CD4-positive, alpha-beta T cell (primary cell): Measurements from ENCODE around the gene TBC1D14. TPM values are rescaled to one million over a fixed set of nuclear protein-coding genes. Genes with fewer than 3 reads are reported as not detected.

Experiments used
- ATAC-seq: fragments of 200-7000 bp; cut with Tn5 transposase; one replicate; pipeline ENCODE4 v1.10.0; 2022; ENCODE audit warnings: mild to moderate bottlenecking; ENCODE audit not compliant: poor library complexity
- CTCF ChIA-PET: fragments of 350-600 bp; sonication (Branson Sonifier 250); formaldehyde crosslinking; loops from one replicate; lab custom pipeline; 2021; ENCODE audit warnings: antibody characterized with exemption, inconsistent platforms; lab: Charles Lee
- POLR2A ChIA-PET: fragments of 350-600 bp; sonication (Branson Sonifier 250); formaldehyde crosslinking; loops from one replicate; lab custom pipeline; 2021; ENCODE audit warnings: antibody characterized with exemption, inconsistent platforms; lab: Charles Lee
- DNase-seq, 14 experiments: peaks; one replicate each; pipeline ENCODE4 v3.0.0-alpha.2; 2013 to 2020; ENCODE audit warnings: mixed read lengths in 2 of 14
- H3K27ac ChIP-seq, 2 donors: one replicate each; pipeline versions ENCODE4 v1.5.1 to v1.7.0; 2013; ENCODE audit warnings: low read length in 2 of 2, low read depth in 1 of 2, mild to moderate bottlenecking in 1 of 2
- H3K27me3 ChIP-seq, 2 experiments: 1 replicate in 1 of 2; 2 replicates in 1 of 2; pipeline versions ENCODE4 v1.6.1 to v1.7.0; 2013; ENCODE audit warnings: low read length in 2 of 2, control low read depth in 1 of 2, mild to moderate bottlenecking in 1 of 2, moderate library complexity in 1 of 2; ENCODE audit not compliant: insufficient read depth in 2 of 2, control insufficient read depth in 1 of 2
- H3K36me3 ChIP-seq: one replicate; pipeline ENCODE4 v1.6.1; 2013; ENCODE audit warnings: low read length, control low read depth; ENCODE audit not compliant: insufficient read depth
- H3K4me1 ChIP-seq: one replicate; pipeline ENCODE4 v1.6.1; 2013; ENCODE audit warnings: low read length, control low read depth; ENCODE audit not compliant: insufficient read depth
- H3K4me3 ChIP-seq: one replicate; pipeline ENCODE4 v1.5.1; 2013; ENCODE audit warnings: mild to moderate bottlenecking, low read length, moderate library complexity
- H3K9me3 ChIP-seq, 2 experiments: 1 replicate in 1 of 2; 2 replicates in 1 of 2; pipeline versions ENCODE4 v1.6.1 to v1.7.0; 2013; ENCODE audit warnings: low read length in 2 of 2, mild to moderate bottlenecking in 2 of 2, control low read depth in 1 of 2, moderate library complexity in 1 of 2; ENCODE audit not compliant: control insufficient read depth in 1 of 2, insufficient read depth in 1 of 2
- H3K27ac Mint-ChIP-seq: one replicate; pipeline ENCODE4 v1.8.0; 2020; ENCODE audit warnings: mixed read lengths
- H3K27me3 Mint-ChIP-seq: one replicate; pipeline ENCODE4 v1.8.0; 2021; ENCODE audit warnings: mixed read lengths
- H3K36me3 Mint-ChIP-seq: one replicate; pipeline ENCODE4 v1.8.0; 2021; ENCODE audit warnings: low read depth, mixed read lengths
- H3K4me1 Mint-ChIP-seq: one replicate; pipeline ENCODE4 v1.8.0; 2021; ENCODE audit warnings: low read depth, mixed read lengths
- H3K4me3 Mint-ChIP-seq: one replicate; pipeline ENCODE4 v1.8.0; 2020; ENCODE audit warnings: mild to moderate bottlenecking, mixed read lengths
- H3K9me3 Mint-ChIP-seq: one replicate; pipeline ENCODE4 v1.8.0; 2020; ENCODE audit warnings: mixed read lengths
- CTCF ChIP-seq: fragments of 200-600 bp; IDR thresholded peaks from one replicate; pipeline ENCODE4 v1.8.0; 2022; ENCODE audit warnings: antibody characterized with exemption, mild to moderate bottlenecking
- intact Hi-C, 2 experiments: fragments of 100-400 bp; cut with DNase I in 1 of 2; cut with micrococcal nuclease in 1 of 2; formaldehyde crosslinking; loops; one replicate each; pipeline versions ENCODE4 v1.15.1 to v1.9.0; 2023 to 2025; cut with DNase I, micrococcal nuclease
- total RNA-seq, 174 experiments: library from RNA in 2 of 174; stranded (reverse) in 2 of 174; gene quantifications; one replicate each; pipeline ENCODE4 v1.2.3 and lab custom pipeline; 2021 to 2026

The TBC1D14 gene
- total RNA-seq, 2 experiments from 2014 or later: 31.2 to 34.1 TPM

GRCh38 chr4:6986072-6986780 lies 76.6 kb downstream of the TBC1D14 start:
- TF ChIP-seq CTCF: no peak
- H3K4me3 ChIP-seq: peak overlapping the region; percentile 88
- no peaks in the 10 kb centered on the region for H3K9me3 ChIP-seq
- Mint-ChIP-seq H3K27ac (peak overlapping the region; percentile 95), H3K9me3 (no peaks in the 10 kb centered on the region), H3K4me1 (peaks cover 60% of the 10 kb centered on the region), H3K4me3 (peak overlapping the region; percentile 97), H3K36me3 (peaks cover 24% of the 10 kb centered on the region), H3K27me3 (no peaks in the 10 kb centered on the region)
- POLR2A ChIA-PET: interaction anchor here (0.8 to 2.5 kb wide), 24 partner anchors 12 to 412 kb away, joined by 3 to 78 read pairs (median 6); partner anchors contain the start of genes BLOC1S4, GRPEL1, MRFAP1 and MRFAP1L1
- H3K36me3 ChIP-seq: peaks cover 17% of the 10 kb centered on the region
- CTCF ChIA-PET: interaction anchor here (0.6 to 3.3 kb wide), 13 partner anchors 12 to 85 kb away, joined by 3 to 24 read pairs (median 4); partner anchors contain the start of genes GRPEL1, TADA2B and TBC1D14
- H3K4me1 ChIP-seq: peaks cover 56% of the 10 kb centered on the region
- intact Hi-C loops: loop anchor here (2.0 to 5.0 kb wide), 4 partner anchors 69 to 345 kb away; partner anchors contain the start of genes MRFAP1 (in 2 of the 2), BLOC1S4 (in 1 of the 2) and KIAA0232 (in 1 of the 2)
- no peaks in the 10 kb centered on the region for H3K27me3 ChIP-seq
- DNase-seq (no peak), ATAC-seq (no peak)
- peak overlapping the region; percentile 78 to 93 for H3K27ac ChIP-seq

GRCh38 chr4:6986781-6987587 lies 77.4 kb downstream of the TBC1D14 start:
- Histone ChIP-seq H3K4me1 (peaks cover 64% of the 10 kb centered on the region), H3K36me3 (peaks cover 17% of the 10 kb centered on the region), H3K27me3 (no peaks in the 10 kb centered on the region), H3K4me3 (peak overlapping the region; percentile 88), H3K27ac (peak overlapping the region; percentile 78 to 93), H3K9me3 (no peaks in the 10 kb centered on the region)
- peak overlapping the region; percentile 97 for H3K4me3 Mint-ChIP-seq
- H3K4me1 Mint-ChIP-seq: peaks cover 67% of the 10 kb centered on the region
- no peak for TF ChIP-seq CTCF
- no peaks in the 10 kb centered on the region for H3K9me3 Mint-ChIP-seq
- peak overlapping the region; percentile 95 for H3K27ac Mint-ChIP-seq
- peak; percentile 88 to 98 (median 92) for DNase-seq
- H3K36me3 Mint-ChIP-seq: peaks cover 24% of the 10 kb centered on the region
- no peaks in the 10 kb centered on the region for H3K27me3 Mint-ChIP-seq
- CTCF ChIA-PET: interaction anchor here (0.6 to 3.3 kb wide), 13 partner anchors 12 to 84 kb away, joined by 3 to 24 read pairs (median 4); partner anchors contain the start of genes GRPEL1, TADA2B and TBC1D14
- ATAC-seq: peak; percentile 90
- intact Hi-C loops: loop anchor here (1.0 to 5.0 kb wide), 6 partner anchors 70 to 346 kb away; partner anchors contain the start of genes GRPEL1 (in 2 of the 2), MRFAP1 (in 2 of the 2), TBC1D14 (in 2 of the 2) and BLOC1S4 (in 1 of the 2)
- POLR2A ChIA-PET: interaction anchor here (0.8 to 2.5 kb wide), 24 partner anchors 12 to 413 kb away, joined by 3 to 78 read pairs (median 6); partner anchors contain the start of genes BLOC1S4, GRPEL1, MRFAP1 and MRFAP1L1

- H3K9me3 Mint-ChIP-seq: no peaks in the 10 kb centered on the region
- peak overlapping the region; percentile 77 for H3K4me3 ChIP-seq
- no peaks in the 10 kb centered on the region for H3K27me3 ChIP-seq
- peaks cover 69% of the 10 kb centered on the region for H3K4me1 ChIP-seq
- no peak for ATAC-seq
- peak overlapping the region; percentile 95 for H3K27ac Mint-ChIP-seq
- H3K9me3 ChIP-seq: no peaks in the 10 kb centered on the region
- ChIA-PET POLR2A (interaction anchor here (1.4 to 2.5 kb wide), 8 partner anchors 45 to 271 kb away, joined by 4 to 78 read pairs (median 15); partner anchors contain the start of genes BLOC1S4, GRPEL1, TADA2B and TBC1D14), CTCF (interaction anchor here (1.2 to 3.3 kb wide), 5 partner anchors 13 to 80 kb away, joined by 3 to 24 read pairs (median 8); partner anchors contain the start of genes GRPEL1, TADA2B and TBC1D14)
- peak overlapping the region; percentile 52 to 55 for H3K27ac ChIP-seq
- peaks cover 71% of the 10 kb centered on the region for H3K4me1 Mint-ChIP-seq
- peak overlapping the region; percentile 94 for H3K4me3 Mint-ChIP-seq
- H3K36me3 Mint-ChIP-seq: peaks cover 24% of the 10 kb centered on the region
- DNase-seq: no peak
- peaks cover 22% of the 10 kb centered on the region for H3K36me3 ChIP-seq
- TF ChIP-seq CTCF: no peak
- H3K27me3 Mint-ChIP-seq: no peaks in the 10 kb centered on the region
- intact Hi-C loops: loop anchor here (1.0 to 5.0 kb wide), 6 partner anchors 71 to 347 kb away; partner anchors contain the start of genes GRPEL1 (in 2 of the 2), MRFAP1 (in 2 of the 2), TBC1D14 (in 2 of the 2) and BLOC1S4 (in 1 of the 2)
These were observed 77.9 kb downstream of the TBC1D14 start for GRCh38 chr4:6987588-6987961.
